Measurements from ENCODE around the gene ZNF516. TPM values are rescaled to one million over a fixed set of nuclear protein-coding genes. Genes with fewer than 3 reads are reported as not detected.

The ZNF516 gene
- total RNA-seq, 3 donors from 2014 or later, result 22.0 to 47.9 (median 23.2) TPM

- intact Hi-C loops (cut with DNase I, micrococcal nuclease), result no loop called here
- Histone ChIP-seq H3K36me3 (ENCODE audit: low read depth) (no peaks in the 10 kb centered on the region), H3K9me3 (no peaks in the 10 kb centered on the region), H3K4me1 (ENCODE audit: low read depth) (no peaks in the 10 kb centered on the region), H3K4me3 (no peak overlapping the region)
- TF ChIP-seq CTCF (IDR thresholded peaks at IDR 0.05), result no peak
- no peak for ATAC-seq
- no peak for DNase-seq
Measured at GRCh38 chr18:76384861-76385680, 110.0 kb downstream of the ZNF516 start.

- TF ChIP-seq CTCF (IDR thresholded peaks at IDR 0.05), result no peak
- Histone ChIP-seq H3K4me1 (ENCODE audit: low read depth) (no peaks in the 10 kb centered on the region), H3K36me3 (ENCODE audit: low read depth) (no peaks in the 10 kb centered on the region), H3K4me3 (no peak overlapping the region), H3K9me3 (no peaks in the 10 kb centered on the region)
- intact Hi-C loops (cut with DNase I, micrococcal nuclease), result no loop called here
- DNase-seq (no peak), ATAC-seq (no peak)
Measured at GRCh38 chr18:76384114-76384790, 110.8 kb downstream of the ZNF516 start.

GRCh38 chr18:76383636-76384035 is 111.4 kb downstream of the ZNF516 start:
- H3K4me1 ChIP-seq (ENCODE audit: low read depth), result no peaks in the 10 kb centered on the region
- no peak overlapping the region for H3K4me3 ChIP-seq
- H3K9me3 ChIP-seq, result no peaks in the 10 kb centered on the region
- TF ChIP-seq CTCF (IDR thresholded peaks at IDR 0.05), result no peak
- intact Hi-C loops (cut with DNase I, micrococcal nuclease), result no loop called here
- DNase-seq (no peak), ATAC-seq (no peak)
- no peaks in the 10 kb centered on the region for H3K36me3 ChIP-seq (ENCODE audit: low read depth)

DNA sequence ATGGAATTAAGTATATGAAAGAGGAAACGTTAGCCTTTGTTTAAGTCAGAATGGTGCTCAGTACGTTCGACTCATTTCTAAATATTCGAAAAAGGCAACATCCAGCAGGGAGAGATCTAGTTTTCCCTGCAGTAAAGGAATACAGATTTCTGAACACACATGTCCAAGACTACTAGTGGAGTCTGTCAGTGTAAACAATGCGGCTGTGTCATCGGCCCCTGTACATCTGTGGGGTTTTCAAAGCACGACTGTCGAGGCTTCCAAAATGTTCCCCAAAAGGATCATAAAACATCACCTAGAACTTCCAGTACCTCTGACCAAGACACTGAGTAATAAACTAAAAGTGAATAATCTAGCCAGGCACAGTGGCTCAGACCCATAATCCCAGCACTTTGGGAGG is 112.8 kb downstream of the ZNF516 start:
- Histone ChIP-seq H3K4me1 (ENCODE audit: low read depth) (no peaks in the 10 kb centered on the region), H3K4me3 (no peak overlapping the region), H3K9me3 (no peaks in the 10 kb centered on the region), H3K36me3 (ENCODE audit: low read depth) (no peaks in the 10 kb centered on the region)
- no peak for ATAC-seq
- TF ChIP-seq CTCF (IDR thresholded peaks at IDR 0.05), result no peak
- no peak for DNase-seq
- intact Hi-C loops (cut with DNase I, micrococcal nuclease), result no loop called here

DNA sequence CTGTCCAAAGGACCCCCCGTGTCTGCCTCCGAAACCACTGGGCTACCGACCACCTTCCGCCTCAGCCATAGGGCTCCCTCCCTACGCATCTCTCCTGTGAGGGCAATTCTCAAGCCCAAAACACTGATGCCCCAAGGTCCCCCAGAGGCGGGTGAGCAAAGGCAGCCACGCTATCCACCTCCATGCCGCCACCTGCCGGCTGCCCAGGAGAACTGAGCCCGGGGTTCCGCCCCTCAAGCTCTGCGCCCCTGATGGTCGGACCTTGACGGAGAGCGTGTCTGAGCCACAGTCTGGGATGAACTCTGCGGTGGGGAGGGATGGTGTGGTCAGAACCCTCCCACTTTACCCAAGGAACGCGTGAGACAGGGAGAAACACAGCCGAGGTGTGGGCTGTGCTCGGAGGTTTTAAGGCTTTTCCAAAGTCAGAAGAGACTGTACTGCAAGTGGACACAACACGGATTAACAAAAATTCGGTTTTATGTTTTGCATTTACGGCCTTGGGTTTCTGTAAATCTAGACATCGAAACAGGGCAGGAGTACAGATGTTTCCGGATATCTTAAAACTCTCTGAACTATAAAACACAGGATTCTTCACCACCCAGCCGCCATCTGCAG is 114.1 kb downstream of the ZNF516 start:
- Histone ChIP-seq H3K4me1 (ENCODE audit: low read depth) (no peaks in the 10 kb centered on the region), H3K4me3 (no peak overlapping the region), H3K9me3 (no peaks in the 10 kb centered on the region), H3K36me3 (ENCODE audit: low read depth) (no peaks in the 10 kb centered on the region)
- intact Hi-C loops (cut with DNase I, micrococcal nuclease), result no loop called here
- DNase-seq (no peak), ATAC-seq (no peak)
- no peak for TF ChIP-seq CTCF (IDR thresholded peaks at IDR 0.05)
